HepG2 (cell line): ENCODE measurements around the gene MSMO1. TPM values are rescaled to one million over a fixed set of nuclear protein-coding genes. Genes with fewer than 3 reads are reported as not detected.
A peak's percentile ranks its signal among the peaks of the same experiment; 100 is the strongest.

Experiments
- BORCS8-MEF2B ChIP-seq: sonication (generic); formaldehyde crosslinking; IDR thresholded peaks from 2 replicates; pipeline ENCODE4 v1.8.0; 2022; ENCODE audit warnings: mild to moderate bottlenecking, missing genetic modification reagents
- HMG20B ChIP-seq: conservative IDR thresholded peaks from 2 replicates; pipeline ENCODE4 v1.6.1; 2016; ENCODE audit warnings: missing genetic modification reagents, missing compliant biosample characterization
- HOXA5 ChIP-seq: sonication (generic); formaldehyde crosslinking; IDR thresholded peaks from 2 replicates; pipeline ENCODE4 v1.4.0; 2020; ENCODE audit warnings: missing genetic modification reagents
- IRX3 ChIP-seq: sonication (generic); formaldehyde crosslinking; IDR thresholded peaks from 2 replicates; pipeline ENCODE4 v1.8.1; 2023; ENCODE audit warnings: mild to moderate bottlenecking, low read depth, missing genetic modification reagents, borderline replicate concordance
- KDM4B ChIP-seq: sonication (generic); formaldehyde crosslinking; IDR thresholded peaks from 2 replicates; pipeline ENCODE4 v1.4.0; 2020; ENCODE audit warnings: missing genetic modification reagents
- MBD4 ChIP-seq: IDR thresholded peaks from 2 replicates; pipeline ENCODE4 v1.6.1; 2012; ENCODE audit warnings: low read length, inconsistent platforms, borderline replicate concordance
- MBNL3 ChIP-seq: fragments of 250-450 bp; sonication (Bioruptor Pico); conservative IDR thresholded peaks from 2 replicates; pipeline ENCODE4 v1.8.0; 2022; ENCODE audit warnings: mild to moderate bottlenecking, inconsistent platforms
- NFKBIZ ChIP-seq: IDR thresholded peaks from 2 replicates; pipeline ENCODE4 v1.6.1; 2018; ENCODE audit warnings: missing genetic modification reagents, missing compliant biosample characterization
- POLR2A ChIP-seq, 2 experiments: IDR thresholded peaks; 2 replicates each; pipeline ENCODE4 v1.6.1; 2011; ENCODE audit warnings: low read depth in 2 of 2, low read length in 2 of 2, mild to moderate bottlenecking in 1 of 2, moderate library complexity in 1 of 2; ENCODE audit not compliant: insufficient read depth in 1 of 2
- POLR2AphosphoS2 ChIP-seq: IDR thresholded peaks from 2 replicates; pipeline ENCODE4 v1.6.1; 2011; ENCODE audit warnings: low read depth, low read length, improper control_type of control experiment
- POLR2AphosphoS5 ChIP-seq: IDR thresholded peaks from 2 replicates; pipeline ENCODE4 v1.6.1; 2012; ENCODE audit warnings: low read depth, low read length
- PRMT3 ChIP-seq: sonication (generic); formaldehyde crosslinking; IDR thresholded peaks from 2 replicates; pipeline ENCODE4 v1.8.1; 2022; ENCODE audit warnings: low read depth, mild to moderate bottlenecking, moderate library complexity, missing genetic modification reagents, borderline replicate concordance
- REPIN1 ChIP-seq: sonication (generic); formaldehyde crosslinking; IDR thresholded peaks from 2 replicates; pipeline ENCODE4 v1.8.0; 2022; ENCODE audit warnings: missing genetic modification reagents, low read depth, mild to moderate bottlenecking, borderline replicate concordance
- RORA ChIP-seq: sonication (generic); formaldehyde crosslinking; IDR thresholded peaks from 2 replicates; pipeline ENCODE4 v1.5.0; 2020; ENCODE audit warnings: mild to moderate bottlenecking, missing genetic modification reagents, moderate library complexity
- SMC3 ChIP-seq: IDR thresholded peaks from 2 replicates; pipeline ENCODE4 v1.6.1; 2011; ENCODE audit warnings: low read length, improper control_type of control experiment
- SNAPC2 ChIP-seq: sonication (generic); formaldehyde crosslinking; IDR thresholded peaks from 2 replicates; pipeline ENCODE4 v1.8.1; 2022; ENCODE audit warnings: mild to moderate bottlenecking, missing genetic modification reagents
- SRF ChIP-seq: IDR thresholded peaks from 2 replicates; pipeline ENCODE4 v1.6.1; 2011; ENCODE audit warnings: mild to moderate bottlenecking, low read depth, low read length, moderate library complexity
- TEAD3 ChIP-seq: optimal IDR thresholded peaks from 2 replicates; pipeline ENCODE3; 2016; ENCODE audit warnings: borderline replicate concordance
- ZHX2 ChIP-seq, 2 experiments: sonication (generic) in 1 of 2; formaldehyde crosslinking in 1 of 2; IDR thresholded peaks; 2 replicates each; pipeline versions ENCODE4 v1.6.1 to v1.9.0; 2014 to 2022; ENCODE audit warnings: antibody characterized with exemption in 1 of 2, borderline replicate concordance in 1 of 2, inconsistent platforms in 1 of 2, low read depth in 1 of 2, missing genetic modification reagents in 1 of 2
- ZMAT3 ChIP-seq: sonication (generic); formaldehyde crosslinking; conservative IDR thresholded peaks from 2 replicates; pipeline ENCODE4 v1.7.0; 2021; ENCODE audit warnings: missing genetic modification reagents
- ZNF256 ChIP-seq: sonication (generic); formaldehyde crosslinking; conservative IDR thresholded peaks from 2 replicates; pipeline ENCODE4 v1.4.0; 2020; ENCODE audit warnings: missing genetic modification reagents
- ZNF660 ChIP-seq: sonication (generic); formaldehyde crosslinking; IDR thresholded peaks from 2 replicates; pipeline ENCODE4 v1.5.1; 2020; ENCODE audit warnings: mild to moderate bottlenecking, low read depth, missing genetic modification reagents, borderline replicate concordance
- ZNF704 ChIP-seq: sonication (generic); formaldehyde crosslinking; IDR thresholded peaks from 2 replicates; pipeline ENCODE4 v1.8.1; 2023; ENCODE audit warnings: mild to moderate bottlenecking, inconsistent platforms, moderate library complexity, missing genetic modification reagents, borderline replicate concordance
- polyA plus RNA-seq, 8 experiments: library from polyadenylated mRNA; depleted of rRNA in 3 of 8; stranded (reverse) in 7 of 8; unstranded in 1 of 8; fragments of >200 nt; fragmentation: Illumina TruSeq in 4 of 8; extraction: Trizol in 4 of 8; gene quantifications; 2 replicates each; pipeline versions ENCODE4 v1.2.1 to v1.2.3, GENCODE V29; 2011 to 2016; ENCODE audit warnings: low read depth in 4 of 8, missing spikeins in 1 of 8, mixed read lengths in 1 of 8; ENCODE audit not compliant: insufficient read depth in 1 of 8
- total RNA-seq, 5 experiments: library from RNA; depleted of rRNA; stranded (reverse); fragments of >200 nt; fragmentation: Illumina TruSeq; extraction: Trizol; gene quantifications; 2 replicates each; pipeline ENCODE4 v1.2.3, GENCODE V29; 2016; ENCODE audit warnings: low read depth in 1 of 5

The MSMO1 gene
- total and polyA plus RNA-seq, 2 of the 13 experiments (the other 11 are each of a cell fraction or from before 2014, with no cell fraction given) = 98.1 to 216 TPM

GRCh38 chr4:165343353-165344191, 16.1 kb downstream of the MSMO1 start (continued):
- TF ChIP-seq ZHX2 (IDR thresholded peaks at IDR 0.05; ENCODE audit: low read depth) (no peak), ZHX2 (CRISPR knock-in tag; IDR thresholded peaks at IDR 0.05; ENCODE audit: borderline replicate concordance) (0 out of 2 replicates have a peak, but pooled peaks have one; percentile 36), TEAD3 (CRISPR knock-in tag) (peak; percentile 56), RORA (CRISPR knock-in tag) (no peak), HOXA5 (CRISPR knock-in tag) (peak; percentile 28; the same call in 1 of the 2 replicates), ZNF660 (no peak), POLR2A (IDR thresholded peaks at IDR 0.05; ENCODE audit: insufficient read depth in 1 of 2, low read depth in 2 of 2, low read length in 2 of 2) (peak; percentile 43 to 48; a peak in 3 of 4 replicates), POLR2AphosphoS2 (peak; percentile 27; the same call in 1 of the 2 replicates), HMG20B (CRISPR knock-in tag) (no peak), MBD4 (peak; percentile 95), ZNF704 (no peak), SMC3 (peak; percentile 53), NFKBIZ (no peak), PRMT3 (0 out of 2 replicates have a peak, but pooled peaks have one; percentile 38), ZNF256 (peak; percentile 47; the same call in 1 of the 2 replicates), IRX3 (CRISPR knock-in tag) (peak; percentile 74; the same call in 1 of the 2 replicates), BORCS8-MEF2B (peak; percentile 69; the same call in 1 of the 2 replicates), REPIN1 (peak; percentile 61; the same call in 1 of the 2 replicates), POLR2AphosphoS5 (peak; percentile 84), SRF (no peak), MBNL3 (CRISPR knock-in tag) (no peak), ZMAT3 (CRISPR knock-in tag) (no peak), SNAPC2 (CRISPR knock-in tag) (no peak), KDM4B (no peak)
